Measurements from ENCODE around the gene PLCB1. TPM values are rescaled to one million over a fixed set of nuclear protein-coding genes. Genes with fewer than 3 reads are reported as not detected.

The PLCB1 gene
- polyA plus RNA-seq, 1 experiment, result 13.5 TPM

DNA sequence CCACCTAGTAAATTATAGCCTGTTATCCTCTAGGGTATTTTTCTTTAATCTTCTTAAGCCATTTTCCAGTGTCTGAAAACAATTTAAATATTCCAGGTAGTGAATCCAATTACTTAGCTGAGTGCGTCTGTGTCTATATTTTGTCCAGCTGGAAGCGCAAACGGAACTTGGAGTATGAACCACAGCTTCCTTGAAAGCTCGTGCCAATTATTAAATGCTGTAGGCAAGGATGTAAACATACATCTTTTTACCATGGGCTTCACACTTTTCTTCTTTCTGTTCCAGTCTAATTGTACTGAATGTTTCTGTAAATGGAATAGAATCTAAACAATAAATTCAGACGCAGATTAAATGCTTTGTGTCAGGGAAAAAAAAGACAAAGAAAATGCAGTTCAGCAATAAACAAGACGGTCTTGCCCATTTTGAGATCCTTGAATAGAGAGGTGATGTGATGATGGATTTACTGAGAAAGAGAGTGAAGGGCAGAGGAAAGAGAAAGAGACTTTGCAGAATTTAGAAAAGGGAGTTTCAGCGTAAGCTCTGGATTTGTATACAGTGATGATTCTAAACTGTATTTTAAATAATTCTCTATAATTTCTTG is 1.9 kb downstream of the PLCB1 start:
- TF ChIP-seq, protein P1, sequence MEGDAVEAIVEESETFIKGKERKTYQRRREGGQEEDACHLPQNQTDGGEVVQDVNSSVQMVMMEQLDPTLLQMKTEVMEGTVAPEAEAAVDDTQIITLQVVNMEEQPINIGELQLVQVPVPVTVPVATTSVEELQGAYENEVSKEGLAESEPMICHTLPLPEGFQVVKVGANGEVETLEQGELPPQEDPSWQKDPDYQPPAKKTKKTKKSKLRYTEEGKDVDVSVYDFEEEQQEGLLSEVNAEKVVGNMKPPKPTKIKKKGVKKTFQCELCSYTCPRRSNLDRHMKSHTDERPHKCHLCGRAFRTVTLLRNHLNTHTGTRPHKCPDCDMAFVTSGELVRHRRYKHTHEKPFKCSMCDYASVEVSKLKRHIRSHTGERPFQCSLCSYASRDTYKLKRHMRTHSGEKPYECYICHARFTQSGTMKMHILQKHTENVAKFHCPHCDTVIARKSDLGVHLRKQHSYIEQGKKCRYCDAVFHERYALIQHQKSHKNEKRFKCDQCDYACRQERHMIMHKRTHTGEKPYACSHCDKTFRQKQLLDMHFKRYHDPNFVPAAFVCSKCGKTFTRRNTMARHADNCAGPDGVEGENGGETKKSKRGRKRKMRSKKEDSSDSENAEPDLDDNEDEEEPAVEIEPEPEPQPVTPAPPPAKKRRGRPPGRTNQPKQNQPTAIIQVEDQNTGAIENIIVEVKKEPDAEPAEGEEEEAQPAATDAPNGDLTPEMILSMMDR (IDR thresholded peaks at IDR 0.05; ENCODE audit: insufficient read depth, low read depth, low read length), result no peak
- CTCF ChIA-PET, result interaction anchor here (1.2 to 3.7 kb wide), 4 partner anchors 14 to 587 kb away, joined by 4 to 30 read pairs (median 9); no protein-coding TSS in a partner anchor
- Histone ChIP-seq H3K4me3 (ENCODE audit: low read depth, low read length) (no peak overlapping the region), H3K27me3 (ENCODE audit: control insufficient read depth, insufficient read depth, low read length) (no peaks in the 10 kb centered on the region), H3K36me3 (ENCODE audit: control insufficient read depth, insufficient read depth, low read length) (no peaks in the 10 kb centered on the region)
- DNase-seq (ENCODE audit: low read depth), result no peak
- POLR2A ChIA-PET, result no interaction called here

DNA sequence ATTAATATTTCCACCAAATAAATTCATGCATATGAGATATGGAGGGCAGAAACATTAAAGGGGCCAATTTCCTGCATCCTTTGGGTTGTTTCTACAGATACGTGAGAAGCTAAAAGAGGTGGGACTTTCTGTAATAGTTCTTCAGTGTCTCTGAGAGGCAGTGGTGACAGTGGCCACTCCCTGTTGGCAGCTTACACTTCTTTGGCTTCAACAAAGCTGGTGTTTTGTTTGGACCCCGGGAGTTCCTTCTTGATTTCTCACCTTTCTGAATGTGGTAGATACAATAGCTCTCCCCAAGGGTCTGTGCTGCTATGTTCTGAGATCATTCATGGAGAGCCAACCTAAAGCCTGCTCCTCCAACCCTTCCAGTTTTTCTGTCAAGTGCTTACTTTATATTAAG is 7.8 kb downstream of the PLCB1 start:
- Histone ChIP-seq H3K4me3 (ENCODE audit: low read depth, low read length) (no peak overlapping the region), H3K27me3 (ENCODE audit: control insufficient read depth, insufficient read depth, low read length) (no peaks in the 10 kb centered on the region), H3K36me3 (ENCODE audit: control insufficient read depth, insufficient read depth, low read length) (no peaks in the 10 kb centered on the region)
- DNase-seq (ENCODE audit: low read depth), result no peak
- ChIA-PET POLR2A (no interaction called here), CTCF (interaction anchor here (3.1 kb wide), 1 partner anchor 582 kb away, joined by 17 read pairs; no protein-coding TSS in a partner anchor)
- TF ChIP-seq, protein P1 (IDR thresholded peaks at IDR 0.05; ENCODE audit: insufficient read depth, low read depth, low read length), result no peak

- ChIA-PET CTCF (no interaction called here), POLR2A (no interaction called here)
- Histone ChIP-seq H3K36me3 (ENCODE audit: control insufficient read depth, insufficient read depth, low read length) (no peaks in the 10 kb centered on the region), H3K4me3 (ENCODE audit: low read depth, low read length) (no peak overlapping the region), H3K27me3 (ENCODE audit: control insufficient read depth, insufficient read depth, low read length) (no peaks in the 10 kb centered on the region)
- TF ChIP-seq, protein P1 (IDR thresholded peaks at IDR 0.05; ENCODE audit: insufficient read depth, low read depth, low read length), result no peak
- no peak for DNase-seq (ENCODE audit: low read depth)
Observed at GRCh38 chr20:8143474-8143873, 11.4 kb downstream of the PLCB1 start.

DNA sequence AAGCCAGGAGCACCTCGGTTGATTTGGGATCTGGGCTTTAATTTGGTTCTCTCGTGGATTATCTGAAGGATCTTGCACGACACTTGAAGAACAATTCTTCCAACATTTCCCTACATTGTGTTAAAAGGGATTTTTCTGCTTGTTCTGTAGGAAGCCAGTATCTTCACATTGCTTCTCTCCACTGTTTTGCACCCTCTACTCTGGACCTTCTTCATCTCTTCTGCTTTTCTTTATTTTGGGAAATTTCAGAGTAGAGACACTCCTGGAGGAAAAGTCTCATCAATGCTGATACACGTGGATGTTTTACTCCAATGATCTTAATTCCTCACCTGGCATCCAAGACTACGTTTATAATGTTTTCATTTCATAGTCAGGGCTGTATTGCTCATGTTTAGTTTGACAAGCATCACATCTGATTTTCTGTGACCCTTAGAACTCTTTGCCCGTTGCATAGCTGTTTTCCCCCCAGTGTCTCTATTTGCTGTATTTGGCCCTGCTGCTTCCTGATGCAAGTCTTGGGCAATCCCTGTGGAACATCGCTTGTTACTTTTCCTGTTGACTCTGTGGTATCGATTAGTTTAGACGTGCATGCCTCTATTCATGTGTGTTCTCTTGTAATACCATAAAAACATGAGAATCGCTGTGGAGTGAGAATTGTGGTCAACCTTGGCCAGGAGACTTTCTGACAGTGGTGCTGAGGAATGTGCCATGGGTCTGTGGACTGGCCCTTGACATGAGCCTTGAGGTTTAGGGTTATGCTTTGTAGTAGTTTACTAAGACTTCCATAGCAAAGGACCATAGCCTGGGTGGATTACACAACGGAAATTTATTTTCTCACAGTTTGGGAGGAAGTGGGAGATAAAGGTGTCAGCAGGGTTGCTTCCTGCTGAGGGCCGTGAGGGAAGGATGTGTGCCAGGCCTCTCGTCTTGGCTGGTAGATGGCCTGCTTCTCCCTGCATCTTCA is 12.5 kb downstream of the PLCB1 start:
- POLR2A ChIA-PET, result no interaction called here
- Histone ChIP-seq H3K27me3 (ENCODE audit: control insufficient read depth, insufficient read depth, low read length) (no peaks in the 10 kb centered on the region), H3K36me3 (ENCODE audit: control insufficient read depth, insufficient read depth, low read length) (no peaks in the 10 kb centered on the region), H3K4me3 (ENCODE audit: low read depth, low read length) (no peak overlapping the region)
- TF ChIP-seq, protein P1 (IDR thresholded peaks at IDR 0.05; ENCODE audit: insufficient read depth, low read depth, low read length), result no peak
- DNase-seq (ENCODE audit: low read depth), result peak; percentile 53
- CTCF ChIA-PET, result no interaction called here

All from BJ (cell line).